Stimulated activated CD8-positive, alpha-beta memory T cell treated with anti-CD3 and anti-CD28 coated beads, Interleukin-4, amount 100 ng/mL, for 4 hours (primary cell): ENCODE measurements around the gene TEX22.

ENCODE experiments used
- DNase-seq, 2 donors: peaks; one replicate each; pipeline ENCODE4 v3.0.0-alpha.2; 2020; ENCODE audit warnings: low read depth in 2 of 2, low spot score in 1 of 2

Gene TEX22

GRCh38 chr14:105366386-105367074 lies 31.8 kb upstream of the TEX22 start:
- DNase-seq, result no peak

GRCh38 chr14:105367116-105368031 lies 31.0 kb upstream of the TEX22 start:
- no peak for DNase-seq

DNA sequence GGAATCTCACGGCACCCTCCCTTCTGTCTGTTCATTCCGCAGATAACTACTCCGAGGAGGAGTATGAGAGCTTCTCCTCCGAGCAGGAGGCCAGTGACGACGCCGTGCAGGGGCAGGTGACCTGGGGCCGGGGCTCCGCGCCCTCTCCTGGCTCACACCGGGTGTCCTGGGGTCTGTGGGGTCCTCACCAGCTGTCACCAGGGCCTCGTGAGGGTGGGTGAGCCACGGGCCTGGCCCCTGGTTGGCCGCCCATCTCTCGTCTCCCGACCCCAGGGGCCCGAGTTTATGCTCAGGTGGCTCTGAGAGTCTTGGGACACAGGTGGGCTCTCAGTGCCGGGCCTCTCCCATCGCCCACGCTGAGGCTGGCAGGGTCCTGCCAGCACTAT lies 30.3 kb upstream of the TEX22 start:
- DNase-seq, result no peak

- no peak for DNase-seq
Measured at GRCh38 chr14:105368426-105368825, 29.9 kb upstream of the TEX22 start.

DNA sequence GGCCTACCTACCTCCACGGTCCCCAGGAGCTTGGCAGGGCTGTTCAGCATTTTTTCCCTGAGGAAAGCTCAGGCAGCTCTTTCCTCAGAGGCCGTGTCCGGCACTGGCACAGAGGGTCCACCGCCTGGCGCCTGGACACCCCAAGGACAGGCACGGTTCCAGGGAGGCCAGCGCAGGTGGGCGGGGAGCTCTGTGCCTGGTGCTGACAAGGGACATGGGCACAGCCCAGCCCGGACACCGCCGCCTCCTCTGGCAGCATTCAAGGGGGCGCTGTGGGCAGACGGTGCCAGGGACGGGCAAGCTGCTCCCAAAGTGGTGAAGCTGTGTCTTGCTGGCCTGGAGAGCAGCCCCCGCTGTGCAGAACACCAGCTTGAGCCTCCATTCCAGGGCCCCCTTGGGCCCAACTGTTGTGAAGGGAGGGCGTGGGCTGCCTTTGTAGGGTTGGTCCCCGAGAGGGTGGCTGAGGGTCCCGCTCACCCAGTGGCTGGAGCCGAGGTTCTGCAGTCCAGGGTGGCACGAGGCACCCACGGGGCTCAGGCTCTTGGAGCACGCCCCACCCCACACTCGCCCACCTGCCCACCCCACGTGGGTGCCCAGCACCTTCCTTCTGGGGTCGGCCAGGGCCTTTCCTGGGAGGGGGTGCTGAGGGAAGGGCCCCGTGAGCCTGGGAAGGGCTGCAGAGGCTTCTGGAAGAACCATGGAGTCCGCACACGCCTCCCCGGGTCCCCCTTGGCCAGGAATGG lies 29.3 kb upstream of the TEX22 start:
- no peak for DNase-seq

GRCh38 chr14:105369653-105370040 lies 28.7 kb upstream of the TEX22 start:
- no peak for DNase-seq

DNA sequence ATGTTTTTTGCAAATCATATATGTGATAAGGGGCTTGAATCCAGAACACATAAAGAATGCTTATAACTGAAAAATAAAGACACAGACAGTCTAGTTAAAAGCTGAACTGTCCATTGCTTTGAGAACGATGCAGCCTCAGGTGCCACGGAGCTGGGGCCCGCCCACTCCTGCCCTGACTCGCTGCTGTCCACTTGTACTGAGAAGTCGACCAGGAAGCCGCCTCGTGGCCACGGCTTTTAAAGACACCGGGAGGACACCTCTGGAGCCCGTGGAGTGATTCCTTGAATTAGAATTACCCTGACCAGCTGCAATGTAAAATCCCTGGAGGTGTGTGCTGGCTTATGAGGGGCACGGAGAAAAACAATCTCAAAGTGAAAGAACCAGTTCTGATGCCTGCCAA lies 23.9 kb upstream of the TEX22 start:
- no peak for DNase-seq

- DNase-seq, result peak in 1 of 2 donors; percentile 6
Measured at GRCh38 chr14:105375635-105376057, 22.7 kb upstream of the TEX22 start.

GRCh38 chr14:105376521-105377440 lies 21.6 kb upstream of the TEX22 start:
- no peak for DNase-seq

GRCh38 chr14:105377555-105378182 lies 20.7 kb upstream of the TEX22 start:
- DNase-seq, result no peak

- no peak for DNase-seq
Measured at GRCh38 chr14:105378199-105378598, 20.1 kb upstream of the TEX22 start.

DNA sequence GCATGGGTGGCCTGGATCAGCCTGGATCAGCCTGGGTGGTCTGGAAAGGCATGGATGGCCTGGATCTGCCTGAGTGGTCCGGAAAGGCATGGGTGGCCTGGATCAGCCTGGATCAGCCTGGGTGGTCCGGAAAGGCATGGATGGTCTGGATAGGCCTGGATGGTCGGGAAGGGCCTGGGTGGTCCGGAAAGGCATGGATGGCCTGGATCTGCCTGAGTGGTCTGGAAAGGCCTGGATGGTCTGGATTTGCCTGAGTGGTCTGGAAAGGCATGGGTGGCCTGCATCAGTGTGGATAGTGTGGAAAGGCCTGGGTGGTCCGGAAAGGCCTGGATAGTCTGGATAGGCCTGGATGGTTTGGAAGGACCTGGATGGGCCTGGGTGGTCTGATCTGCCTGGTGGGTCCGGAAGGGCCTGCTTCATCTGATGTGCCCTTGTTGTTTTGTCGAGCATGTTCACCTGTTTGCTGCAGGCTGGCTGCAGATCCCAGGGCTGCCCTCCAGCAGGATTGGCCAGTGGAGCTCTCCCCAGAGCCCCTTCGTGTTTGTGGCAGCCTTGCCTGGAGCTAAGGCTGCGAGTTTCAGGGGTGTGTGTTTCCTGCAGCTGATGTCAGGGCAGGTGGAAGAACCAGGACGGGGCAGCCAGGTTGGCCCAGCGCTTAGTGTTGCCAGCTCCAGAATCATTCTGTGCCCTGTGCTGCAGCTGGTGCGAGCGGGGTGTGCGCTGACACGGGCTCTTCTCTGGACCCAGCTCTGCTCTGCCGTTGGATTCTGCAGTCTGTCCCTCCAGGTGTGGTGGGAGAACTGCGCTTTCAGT lies 19.3 kb upstream of the TEX22 start:
- no peak for DNase-seq

DNA sequence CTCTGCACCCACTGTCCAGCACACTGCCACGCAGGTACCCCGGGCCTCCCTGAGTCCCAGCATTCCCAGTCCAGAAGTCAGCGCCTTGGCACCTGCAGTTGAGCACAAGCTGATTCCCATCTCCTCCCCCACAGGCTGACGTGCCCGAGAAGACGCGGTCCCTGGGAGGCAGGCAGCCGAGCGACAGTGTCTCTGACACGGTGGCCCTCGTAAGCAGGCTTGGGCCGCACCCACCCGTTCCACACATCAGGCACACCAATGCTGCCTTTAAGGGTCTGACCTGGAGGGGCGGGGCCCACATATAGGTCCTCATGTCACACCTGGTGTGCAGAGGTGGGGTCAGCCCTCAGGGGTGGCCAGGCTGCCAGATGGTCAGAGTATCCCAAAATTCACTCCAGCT lies 18.4 kb upstream of the TEX22 start:
- no peak for DNase-seq

DNA sequence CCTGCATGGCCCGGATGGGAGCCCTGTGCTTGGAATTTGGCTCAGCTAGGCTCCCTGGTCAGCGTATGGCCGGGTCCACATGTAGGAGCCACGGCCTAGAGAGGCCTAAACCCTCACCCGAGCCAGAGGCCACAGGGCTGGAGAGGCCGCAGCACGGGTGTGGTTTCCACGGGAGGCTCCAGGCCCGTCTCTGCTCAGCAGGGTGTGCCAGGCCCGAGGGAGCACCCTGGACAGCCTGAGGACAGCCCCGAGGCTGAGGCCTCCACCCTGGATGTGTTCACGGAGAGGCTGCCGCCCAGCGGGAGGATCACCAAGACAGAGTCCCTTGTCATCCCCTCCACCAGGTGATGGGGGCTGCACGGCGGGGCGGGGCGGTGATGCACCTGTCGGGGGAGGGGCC lies 17.6 kb upstream of the TEX22 start:
- no peak for DNase-seq

GRCh38 chr14:105381446-105382342 lies 16.6 kb upstream of the TEX22 start:
- DNase-seq, result no peak

GRCh38 chr14:105382343-105383082 lies 15.8 kb upstream of the TEX22 start:
- no peak for DNase-seq

- no peak for DNase-seq
Measured at GRCh38 chr14:105383083-105383730, 15.1 kb upstream of the TEX22 start.
